ENCODE measurements around the gene ETV1.

ETV1 gene

GRCh38 chr7:13989949-13990305, 461 bp upstream of the ETV1 start:
- TF ChIP-seq EP300 (IDR thresholded peaks at IDR 0.05; ENCODE audit: borderline replicate concordance) (no peak), TCF12 (IDR thresholded peaks at IDR 0.05; ENCODE audit: low read depth) (no peak), ZBTB7A (IDR thresholded peaks at IDR 0.05; ENCODE audit: low read depth) (no peak), MAX (IDR thresholded peaks at IDR 0.05) (no peak), TAF1 (IDR thresholded peaks at IDR 0.05; ENCODE audit: low read depth) (no peak), REST (IDR thresholded peaks at IDR 0.05; ENCODE audit: low read depth) (no peak), USF1 (IDR thresholded peaks at IDR 0.05) (no peak), NFIC (IDR thresholded peaks at IDR 0.05) (no peak), TEAD4 (IDR thresholded peaks at IDR 0.05) (no peak), EGR1 (IDR thresholded peaks at IDR 0.05) (no peak), CREB1 (IDR thresholded peaks at IDR 0.05; ENCODE audit: low read depth) (no peak), FOXM1 (IDR thresholded peaks at IDR 0.05; ENCODE audit: borderline replicate concordance, low read depth) (no peak)

- TF ChIP-seq TCF12 (IDR thresholded peaks at IDR 0.05; ENCODE audit: low read depth) (no peak), MAX (IDR thresholded peaks at IDR 0.05) (no peak), CREB1 (IDR thresholded peaks at IDR 0.05; ENCODE audit: low read depth) (no peak), EP300 (IDR thresholded peaks at IDR 0.05; ENCODE audit: borderline replicate concordance) (no peak), TAF1 (IDR thresholded peaks at IDR 0.05; ENCODE audit: low read depth) (no peak), TEAD4 (IDR thresholded peaks at IDR 0.05) (no peak), REST (IDR thresholded peaks at IDR 0.05; ENCODE audit: low read depth) (no peak), EGR1 (IDR thresholded peaks at IDR 0.05) (no peak), FOXM1 (IDR thresholded peaks at IDR 0.05; ENCODE audit: borderline replicate concordance, low read depth) (no peak), ZBTB7A (IDR thresholded peaks at IDR 0.05; ENCODE audit: low read depth) (no peak), NFIC (IDR thresholded peaks at IDR 0.05) (no peak), RAD21 (IDR thresholded peaks at IDR 0.05; ENCODE audit: low read depth) (no peak), CEBPB (IDR thresholded peaks at IDR 0.05) (no peak), YY1 (IDR thresholded peaks at IDR 0.05; ENCODE audit: low read depth) (no peak), USF1 (IDR thresholded peaks at IDR 0.05) (no peak)
Observed at GRCh38 chr7:13988731-13989125, 738 bp downstream of the ETV1 start.

GRCh38 chr7:13988065-13988464, 1.4 kb downstream of the ETV1 start:
- TF ChIP-seq EGR1 (IDR thresholded peaks at IDR 0.05) (no peak), USF1 (IDR thresholded peaks at IDR 0.05) (no peak), MAX (IDR thresholded peaks at IDR 0.05) (no peak), NFIC (IDR thresholded peaks at IDR 0.05) (no peak), CREB1 (IDR thresholded peaks at IDR 0.05; ENCODE audit: low read depth) (no peak), FOXM1 (IDR thresholded peaks at IDR 0.05; ENCODE audit: borderline replicate concordance, low read depth) (no peak), EP300 (IDR thresholded peaks at IDR 0.05; ENCODE audit: borderline replicate concordance) (no peak), YY1 (IDR thresholded peaks at IDR 0.05; ENCODE audit: low read depth) (no peak), RAD21 (IDR thresholded peaks at IDR 0.05; ENCODE audit: low read depth) (no peak), CEBPB (IDR thresholded peaks at IDR 0.05) (no peak), ZBTB7A (IDR thresholded peaks at IDR 0.05; ENCODE audit: low read depth) (no peak)

GRCh38 chr7:13987395-13987794, 2.1 kb downstream of the ETV1 start:
- no peak for TF ChIP-seq USF1 (IDR thresholded peaks at IDR 0.05)

- TF ChIP-seq USF1 (IDR thresholded peaks at IDR 0.05) (no peak), CEBPB (IDR thresholded peaks at IDR 0.05) (no peak), FOXM1 (IDR thresholded peaks at IDR 0.05; ENCODE audit: borderline replicate concordance, low read depth) (no peak), TEAD4 (IDR thresholded peaks at IDR 0.05) (no peak), EP300 (IDR thresholded peaks at IDR 0.05; ENCODE audit: borderline replicate concordance) (no peak), MAX (IDR thresholded peaks at IDR 0.05) (no peak), EGR1 (IDR thresholded peaks at IDR 0.05) (no peak), TCF12 (IDR thresholded peaks at IDR 0.05; ENCODE audit: low read depth) (no peak), YY1 (IDR thresholded peaks at IDR 0.05; ENCODE audit: low read depth) (no peak), TAF1 (IDR thresholded peaks at IDR 0.05; ENCODE audit: low read depth) (no peak), CREB1 (IDR thresholded peaks at IDR 0.05; ENCODE audit: low read depth) (no peak), ZBTB7A (IDR thresholded peaks at IDR 0.05; ENCODE audit: low read depth) (no peak)
Observed at GRCh38 chr7:13986208-13986607, 3.3 kb downstream of the ETV1 start.
